ENCODE results near the gene DDIAS.
A peak's percentile ranks its signal among the peaks of the same experiment; 100 is the strongest.
"Not testable (repeated sequence)": the region's sequence is repeated elsewhere in the genome, so short reads cannot be mapped to it uniquely, and the experiment has no call there.

DDIAS gene

GRCh38 chr11:82901165-82901921 lies at the start of gene DDIAS:
TSS of gene DDIAS (plus strand) at chr11:82901736. CDS start at chr11:82914739, 13,003 bp downstream.
- DNase-seq (ENCODE audit: low read depth) = peak; percentile 98

GRCh38 chr11:82854242-82854641 lies 47.3 kb upstream of the DDIAS start:
- no peak for DNase-seq (ENCODE audit: low read depth)

GRCh38 chr11:82854916-82855315 lies 46.6 kb upstream of the DDIAS start:
- not testable (repeated sequence) for DNase-seq (ENCODE audit: low read depth)

- no peak for DNase-seq (ENCODE audit: low read depth)
Measured at GRCh38 chr11:82855616-82856015, 45.9 kb upstream of the DDIAS start.

GRCh38 chr11:82857145-82857544 lies 44.4 kb upstream of the DDIAS start:
- no peak for DNase-seq (ENCODE audit: low read depth)

GRCh38 chr11:82858133-82858532 lies 43.4 kb upstream of the DDIAS start:
- DNase-seq (ENCODE audit: low read depth) = no peak

- peak; percentile 51 for DNase-seq (ENCODE audit: low read depth)
Measured at GRCh38 chr11:82858556-82859091, 42.9 kb upstream of the DDIAS start.

GRCh38 chr11:82859750-82860149 lies 41.8 kb upstream of the DDIAS start:
- peak; percentile 28 for DNase-seq (ENCODE audit: low read depth)

- no peak for DNase-seq (ENCODE audit: low read depth)
Measured at GRCh38 chr11:82862379-82862778, 39.2 kb upstream of the DDIAS start.

GRCh38 chr11:82863209-82863608 lies 38.3 kb upstream of the DDIAS start:
- DNase-seq (ENCODE audit: low read depth) = no peak

GRCh38 chr11:82864268-82864667 lies 37.3 kb upstream of the DDIAS start:
- peak; percentile 80 for DNase-seq (ENCODE audit: low read depth)

GRCh38 chr11:82865841-82866240 lies 35.7 kb upstream of the DDIAS start:
- no peak for DNase-seq (ENCODE audit: low read depth)

GRCh38 chr11:82867495-82868082 lies 33.9 kb upstream of the DDIAS start:
- peak; percentile 70 for DNase-seq (ENCODE audit: low read depth)

GRCh38 chr11:82869657-82870056 lies 31.9 kb upstream of the DDIAS start:
- DNase-seq (ENCODE audit: low read depth) = no peak

GRCh38 chr11:82871646-82872045 lies 29.9 kb upstream of the DDIAS start:
- no peak for DNase-seq (ENCODE audit: low read depth)

GRCh38 chr11:82872377-82873150 lies 29.0 kb upstream of the DDIAS start:
- no peak for DNase-seq (ENCODE audit: low read depth)

- DNase-seq (ENCODE audit: low read depth) = no peak
Measured at GRCh38 chr11:82873919-82874333, 27.6 kb upstream of the DDIAS start.

- no peak for DNase-seq (ENCODE audit: low read depth)
Measured at GRCh38 chr11:82874646-82875523, 26.7 kb upstream of the DDIAS start.

GRCh38 chr11:82883853-82884252 lies 17.7 kb upstream of the DDIAS start:
- DNase-seq (ENCODE audit: low read depth) = no peak

- DNase-seq (ENCODE audit: low read depth) = peak; percentile 35
Measured at GRCh38 chr11:82889133-82890001, 12.2 kb upstream of the DDIAS start.

GRCh38 chr11:82890002-82890341 lies 11.6 kb upstream of the DDIAS start:
- DNase-seq (ENCODE audit: low read depth) = no peak

All from amniotic epithelial cell (primary cell).